Right renal cortex interstitium (tissue), 3 donors: ENCODE measurements around the gene IPCEF1. TPM values are rescaled to one million over a fixed set of nuclear protein-coding genes. Genes with fewer than 3 reads are reported as not detected.
"Not testable (repeated sequence)": the region's sequence is repeated elsewhere in the genome, so short reads cannot be mapped to it uniquely, and the experiment has no call there.

ENCODE experiments used
- DNase-seq, 3 donors: peaks; one replicate each; pipeline ENCODE4 v3.0.0-alpha.2; 2013; ENCODE audit warnings: low read depth in 3 of 3, low spot score in 2 of 3
- polyA plus RNA-seq, 3 donors: library from polyadenylated mRNA; unstranded; fragments of 120-200 nt; gene quantifications; one replicate each; pipeline ENCODE4 v1.2.1, GENCODE V29; 2013; ENCODE audit not compliant: insufficient read length in 3 of 3

The IPCEF1 gene
- polyA plus RNA-seq, 3 donors = 5.6 to 8.3 (median 6.0) TPM

DNA sequence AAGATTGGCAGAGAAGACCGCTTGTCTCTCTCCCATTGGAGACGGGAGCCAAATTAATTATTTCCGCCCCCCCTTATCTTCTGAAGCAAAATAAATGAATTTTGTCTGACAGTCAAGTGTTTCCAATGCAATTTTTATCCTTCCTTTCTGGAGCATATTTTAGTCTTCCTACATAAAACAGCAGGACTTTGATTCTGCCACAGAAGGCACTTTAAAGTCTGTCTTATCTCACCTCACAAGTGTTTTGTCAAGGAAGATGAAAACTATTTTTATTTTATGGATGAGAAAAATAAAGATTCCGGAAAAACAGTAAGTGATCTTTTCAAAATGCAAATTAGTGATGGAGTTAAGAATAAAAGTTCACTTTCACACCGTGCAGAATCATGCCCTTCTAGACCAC lies 177.2 kb downstream of the IPCEF1 start:
- no peak for DNase-seq

- not testable (repeated sequence) for DNase-seq
Measured at GRCh38 chr6:154172393-154172792, 184.2 kb downstream of the IPCEF1 start.

- DNase-seq = no peak
Measured at GRCh38 chr6:154170106-154170505, 186.5 kb downstream of the IPCEF1 start.

GRCh38 chr6:154169193-154169847 lies 187.3 kb downstream of the IPCEF1 start:
- no peak for DNase-seq

GRCh38 chr6:154167126-154167525 lies 189.5 kb downstream of the IPCEF1 start:
- DNase-seq = no peak

GRCh38 chr6:154166140-154166539 lies 190.5 kb downstream of the IPCEF1 start:
- DNase-seq = no peak

DNA sequence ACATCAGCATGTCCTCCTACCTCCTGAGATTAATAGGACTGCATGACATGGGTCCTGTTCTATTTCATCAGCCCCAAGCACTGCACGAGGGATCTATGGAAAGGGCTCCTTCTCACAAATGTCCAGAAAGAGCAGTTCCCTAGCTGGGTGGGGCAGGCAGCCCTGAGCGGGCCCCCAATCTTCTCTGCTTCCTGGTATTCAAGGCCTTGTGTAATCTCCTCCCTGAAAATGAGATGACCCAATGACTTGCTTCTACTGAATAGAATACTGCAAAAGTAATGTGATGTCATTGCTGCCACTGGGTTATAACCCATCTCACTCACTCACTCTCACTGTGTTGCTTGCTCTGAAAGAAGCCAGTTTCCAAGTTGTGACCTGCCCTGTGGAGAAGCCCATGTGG lies 191.1 kb downstream of the IPCEF1 start:
- DNase-seq = no peak

GRCh38 chr6:154164397-154164796 lies 192.2 kb downstream of the IPCEF1 start:
- DNase-seq = no peak

DNA sequence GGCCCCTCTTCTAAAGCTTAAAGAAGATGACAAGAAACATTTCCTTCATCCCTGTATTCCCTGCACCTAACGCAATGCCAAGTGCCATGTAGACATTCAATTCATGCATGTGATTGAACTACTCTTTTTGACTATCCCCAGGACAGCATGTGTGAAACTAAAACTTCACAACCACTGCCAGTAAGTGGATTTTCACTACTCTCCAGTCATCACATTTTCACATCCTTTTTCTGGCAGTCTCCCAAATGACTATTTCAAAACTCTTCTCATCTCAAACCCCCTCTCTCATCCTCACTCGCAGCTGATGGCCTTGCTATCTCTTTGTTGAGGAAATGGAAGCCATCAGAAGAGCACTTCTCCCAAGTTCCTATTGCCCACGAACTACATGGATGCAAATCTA lies 194.9 kb downstream of the IPCEF1 start:
- DNase-seq = no peak

DNA sequence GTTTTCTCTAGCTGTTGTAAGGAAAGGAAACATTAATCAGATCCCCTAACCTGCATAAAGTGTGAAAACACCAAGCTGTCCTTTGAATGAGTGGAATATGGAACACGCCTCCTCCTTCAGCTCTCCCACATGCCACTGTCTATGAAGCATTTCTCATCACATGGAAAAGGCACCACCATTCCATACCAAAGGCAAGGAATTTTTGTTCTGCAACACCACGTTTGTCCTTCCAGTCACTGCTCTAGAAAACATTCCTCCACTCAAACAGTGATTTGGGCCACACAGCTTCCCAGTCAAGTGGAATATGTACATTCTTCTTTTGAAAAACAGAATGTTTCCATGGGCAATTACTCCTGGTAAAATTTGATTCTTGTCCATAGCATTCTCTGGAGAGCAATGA lies 197.5 kb downstream of the IPCEF1 start:
- DNase-seq = no peak

DNA sequence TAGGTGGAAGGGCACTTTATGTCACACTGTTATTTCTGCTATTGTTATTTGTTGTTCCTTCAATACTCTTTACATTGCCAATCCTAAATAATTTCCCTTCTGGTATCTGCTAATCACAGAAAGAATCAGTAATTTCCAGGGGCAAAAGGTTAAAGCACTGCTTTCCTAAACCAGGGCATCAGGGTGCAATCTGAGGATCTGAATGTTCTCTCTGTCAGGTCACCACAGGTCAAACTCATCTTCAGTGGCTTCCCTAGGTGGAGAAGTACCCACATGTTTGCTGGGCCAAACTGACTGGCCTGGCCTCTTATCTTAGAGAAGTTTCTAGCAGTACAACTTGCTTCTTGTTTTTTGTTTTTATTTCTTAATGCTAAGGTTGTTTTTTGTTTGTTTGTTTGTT lies 198.9 kb downstream of the IPCEF1 start:
- no peak for DNase-seq

DNA sequence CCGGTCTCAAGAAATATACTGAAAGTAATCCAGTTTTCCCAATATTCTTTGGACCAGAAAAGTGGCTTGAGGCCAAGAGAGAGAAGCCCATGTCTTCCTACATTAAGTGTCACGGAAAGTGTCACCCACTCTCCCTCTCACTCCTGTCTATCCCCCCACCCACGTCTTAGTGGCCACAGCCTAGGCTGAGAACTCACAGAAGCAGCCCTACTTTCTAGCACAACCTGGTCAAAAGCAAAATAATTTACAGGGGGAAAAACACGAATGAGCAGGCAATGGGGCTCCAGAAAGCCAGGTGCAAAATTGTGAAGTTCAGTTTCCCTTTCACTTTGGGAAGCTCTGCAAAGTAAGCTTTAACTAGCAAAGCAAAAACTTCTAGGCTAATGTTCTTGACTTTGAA lies 199.5 kb downstream of the IPCEF1 start:
- no peak for DNase-seq

DNA sequence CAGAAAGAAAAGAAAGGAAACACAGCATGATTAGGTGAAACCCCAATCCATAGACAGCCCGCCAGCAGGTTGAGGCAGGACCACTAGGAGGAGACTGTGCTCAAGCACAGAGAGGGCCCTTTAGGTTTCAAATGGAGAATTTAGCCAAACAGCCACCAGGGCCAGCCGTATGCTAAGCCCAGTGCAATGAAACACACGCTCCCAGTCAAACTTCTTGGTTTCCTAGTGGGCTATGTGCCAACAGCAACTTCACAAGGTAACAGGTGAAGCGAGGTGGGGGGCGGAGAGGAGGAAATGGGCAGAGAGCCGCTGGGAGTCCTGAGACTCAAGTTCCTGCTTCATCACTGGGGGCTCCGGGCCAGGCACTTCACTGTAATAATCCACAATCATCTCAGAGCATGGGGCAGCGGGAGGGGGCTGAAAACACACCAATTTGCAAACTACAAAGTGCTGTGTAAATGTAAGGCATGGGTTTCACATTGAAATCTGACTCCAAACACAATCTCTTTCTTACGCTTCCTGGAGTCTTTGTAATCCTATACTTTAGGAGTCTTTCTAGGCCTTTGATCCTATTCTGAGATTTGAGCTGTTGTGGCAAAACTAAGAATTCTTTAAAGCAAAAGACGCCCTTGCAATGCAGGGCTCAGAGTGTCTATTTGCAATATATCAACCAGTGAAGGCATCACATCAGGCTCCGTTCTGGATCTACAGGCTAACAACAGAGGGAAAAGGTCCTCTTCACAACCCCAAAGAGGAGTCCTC lies 200.3 kb downstream of the IPCEF1 start:
- DNase-seq = peak in 2 of 3 donors; percentile 54 to 66

- DNase-seq = peak in 2 of 3 donors; percentile 34 to 40
Measured at GRCh38 chr6:154154389-154154967, 202.1 kb downstream of the IPCEF1 start.

GRCh38 chr6:154143753-154144152 lies 212.8 kb downstream of the IPCEF1 start:
- no peak for DNase-seq

DNA sequence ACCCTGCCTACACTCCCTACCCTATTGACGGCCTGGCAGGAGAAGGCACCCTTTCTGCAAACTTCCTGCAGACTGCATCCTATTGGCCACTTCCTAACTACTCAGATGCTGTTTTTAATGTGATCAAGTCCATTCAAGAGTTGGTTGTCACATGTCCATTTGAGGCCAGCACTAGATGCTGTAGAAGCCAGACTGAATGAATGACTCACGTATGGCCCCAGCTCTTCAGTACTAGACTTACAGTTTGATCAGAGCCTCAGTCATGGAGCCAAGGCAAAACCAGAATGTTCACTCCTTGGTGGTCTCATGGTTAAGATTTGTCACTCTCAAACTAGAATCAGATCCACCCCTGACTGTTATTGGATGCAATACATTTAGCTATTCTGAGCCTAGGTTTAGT lies 215.9 kb downstream of the IPCEF1 start:
- DNase-seq = no peak

GRCh38 chr6:154139892-154140291 lies 216.7 kb downstream of the IPCEF1 start:
- DNase-seq = no peak

GRCh38 chr6:154138793-154139192 lies 217.8 kb downstream of the IPCEF1 start:
- DNase-seq = no peak

DNA sequence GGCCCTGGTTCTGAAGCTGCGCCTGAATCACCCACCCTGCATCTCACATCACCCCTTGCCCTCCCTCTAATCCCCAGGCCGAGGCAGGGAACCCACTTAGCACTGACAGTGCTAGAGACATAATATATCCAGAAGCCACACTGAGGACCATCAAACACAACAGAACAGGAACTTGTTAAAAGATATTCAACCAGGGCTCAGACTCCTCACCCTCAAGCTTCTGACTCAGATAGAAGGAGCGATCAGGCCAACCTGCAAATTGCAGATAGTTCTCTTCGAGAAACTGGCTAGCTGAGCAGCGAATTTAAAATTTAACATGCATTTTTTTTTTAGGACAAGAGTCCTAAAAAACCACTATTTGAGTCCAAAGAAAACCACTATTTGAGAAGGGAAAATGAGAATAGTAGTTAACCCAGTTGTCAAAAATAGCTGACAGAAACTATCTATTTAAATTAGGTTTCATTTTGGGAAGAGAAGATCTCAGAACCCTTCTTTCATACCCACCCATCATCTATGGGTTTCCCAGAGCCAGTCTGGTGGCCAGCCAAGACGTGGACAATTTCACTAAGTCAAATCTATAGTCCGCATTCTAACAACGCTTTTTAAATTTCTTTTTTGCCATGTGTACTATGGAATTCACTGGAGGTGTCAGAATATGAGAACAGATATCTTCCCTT lies 222.0 kb downstream of the IPCEF1 start:
- DNase-seq = no peak

GRCh38 chr6:154127657-154128056 lies 228.9 kb downstream of the IPCEF1 start:
- DNase-seq = no peak

GRCh38 chr6:154125421-154125820 lies 231.2 kb downstream of the IPCEF1 start:
- DNase-seq = no peak
